ENCODE results near the gene JAML.

JAML gene

DNA sequence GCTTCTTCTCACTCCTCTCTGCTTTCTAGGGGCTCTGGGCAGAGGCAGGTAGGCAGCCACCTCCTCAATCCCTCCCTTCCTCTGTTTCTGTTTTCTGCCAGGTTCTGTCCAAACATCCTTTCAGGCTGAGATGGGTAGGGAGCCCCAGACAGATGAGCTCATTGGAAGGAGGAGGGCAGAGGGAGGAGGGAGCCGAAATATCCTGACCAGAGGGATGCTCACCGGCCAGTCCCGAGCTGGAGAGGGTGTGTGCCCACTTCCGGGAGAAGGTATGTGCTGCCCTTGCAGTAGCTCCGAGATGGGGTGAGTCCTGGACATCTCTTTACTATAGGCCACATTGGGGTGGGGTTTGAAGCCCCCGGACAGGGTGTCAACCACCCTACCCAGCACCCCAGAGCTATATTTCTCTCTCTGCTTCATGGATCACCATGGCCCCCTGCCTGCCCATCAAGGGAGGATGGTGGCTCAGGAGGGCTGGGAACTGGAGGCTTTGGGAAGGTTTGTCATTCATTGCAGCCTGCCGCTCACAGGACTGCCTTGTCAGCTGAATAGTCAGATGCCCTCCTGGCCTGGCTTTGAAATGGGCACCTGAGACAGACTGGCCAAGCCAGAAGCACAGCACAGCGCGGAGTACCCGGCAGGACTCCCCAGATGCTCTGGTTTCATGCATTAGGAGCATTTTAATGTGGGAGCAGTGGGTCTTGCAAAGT is 67.5 kb downstream of the JAML start:
- no peak for DNase-seq (ENCODE audit: low read depth)
- TF ChIP-seq, protein P1, sequence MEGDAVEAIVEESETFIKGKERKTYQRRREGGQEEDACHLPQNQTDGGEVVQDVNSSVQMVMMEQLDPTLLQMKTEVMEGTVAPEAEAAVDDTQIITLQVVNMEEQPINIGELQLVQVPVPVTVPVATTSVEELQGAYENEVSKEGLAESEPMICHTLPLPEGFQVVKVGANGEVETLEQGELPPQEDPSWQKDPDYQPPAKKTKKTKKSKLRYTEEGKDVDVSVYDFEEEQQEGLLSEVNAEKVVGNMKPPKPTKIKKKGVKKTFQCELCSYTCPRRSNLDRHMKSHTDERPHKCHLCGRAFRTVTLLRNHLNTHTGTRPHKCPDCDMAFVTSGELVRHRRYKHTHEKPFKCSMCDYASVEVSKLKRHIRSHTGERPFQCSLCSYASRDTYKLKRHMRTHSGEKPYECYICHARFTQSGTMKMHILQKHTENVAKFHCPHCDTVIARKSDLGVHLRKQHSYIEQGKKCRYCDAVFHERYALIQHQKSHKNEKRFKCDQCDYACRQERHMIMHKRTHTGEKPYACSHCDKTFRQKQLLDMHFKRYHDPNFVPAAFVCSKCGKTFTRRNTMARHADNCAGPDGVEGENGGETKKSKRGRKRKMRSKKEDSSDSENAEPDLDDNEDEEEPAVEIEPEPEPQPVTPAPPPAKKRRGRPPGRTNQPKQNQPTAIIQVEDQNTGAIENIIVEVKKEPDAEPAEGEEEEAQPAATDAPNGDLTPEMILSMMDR (conservative IDR thresholded peaks at IDR 0.05; ENCODE audit: control insufficient read depth, insufficient read depth, low read depth, low read length): no peak

DNA sequence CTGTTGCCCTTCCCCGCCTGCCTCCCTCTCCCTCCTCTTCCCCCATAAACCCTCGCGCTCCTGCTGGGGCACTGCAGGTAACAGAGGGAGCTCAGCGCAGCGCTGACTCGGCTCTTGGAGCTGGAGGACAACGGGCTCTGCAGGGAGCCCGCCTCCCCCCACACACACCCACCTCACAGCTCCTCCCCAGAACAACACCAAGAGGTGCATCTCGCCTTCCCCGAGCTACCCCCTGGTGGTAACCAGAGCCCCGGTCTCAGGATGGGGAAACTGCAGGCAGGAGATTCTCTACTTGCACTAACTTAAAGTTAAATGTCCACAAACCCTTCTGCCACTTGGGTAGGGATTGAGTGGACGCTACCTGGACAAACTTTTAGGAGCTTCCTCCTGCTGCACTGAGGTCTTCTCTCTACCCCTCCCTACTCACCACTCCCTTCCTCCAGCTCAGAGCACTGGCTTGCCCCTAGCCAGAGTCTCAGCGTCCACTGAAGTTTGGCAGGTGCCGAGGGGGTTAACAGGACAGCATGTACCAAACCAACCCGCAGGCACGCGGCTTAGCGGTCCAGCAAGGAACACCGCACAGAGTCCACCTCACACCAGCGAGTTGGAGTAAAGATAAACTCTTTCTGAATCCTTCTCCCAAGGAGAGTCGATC is 68.2 kb downstream of the JAML start:
- DNase-seq (ENCODE audit: low read depth): no peak
- TF ChIP-seq, protein P1 (conservative IDR thresholded peaks at IDR 0.05; ENCODE audit: control insufficient read depth, insufficient read depth, low read depth, low read length): no peak
- H3K4me3 ChIP-seq (ENCODE audit: control insufficient read depth, low read depth, low read length): no peak overlapping the region

More for the DNA sequence above, 67.5 kb downstream of the JAML start:
- H3K4me3 ChIP-seq (ENCODE audit: control insufficient read depth, low read depth, low read length): no peak overlapping the region

DNA sequence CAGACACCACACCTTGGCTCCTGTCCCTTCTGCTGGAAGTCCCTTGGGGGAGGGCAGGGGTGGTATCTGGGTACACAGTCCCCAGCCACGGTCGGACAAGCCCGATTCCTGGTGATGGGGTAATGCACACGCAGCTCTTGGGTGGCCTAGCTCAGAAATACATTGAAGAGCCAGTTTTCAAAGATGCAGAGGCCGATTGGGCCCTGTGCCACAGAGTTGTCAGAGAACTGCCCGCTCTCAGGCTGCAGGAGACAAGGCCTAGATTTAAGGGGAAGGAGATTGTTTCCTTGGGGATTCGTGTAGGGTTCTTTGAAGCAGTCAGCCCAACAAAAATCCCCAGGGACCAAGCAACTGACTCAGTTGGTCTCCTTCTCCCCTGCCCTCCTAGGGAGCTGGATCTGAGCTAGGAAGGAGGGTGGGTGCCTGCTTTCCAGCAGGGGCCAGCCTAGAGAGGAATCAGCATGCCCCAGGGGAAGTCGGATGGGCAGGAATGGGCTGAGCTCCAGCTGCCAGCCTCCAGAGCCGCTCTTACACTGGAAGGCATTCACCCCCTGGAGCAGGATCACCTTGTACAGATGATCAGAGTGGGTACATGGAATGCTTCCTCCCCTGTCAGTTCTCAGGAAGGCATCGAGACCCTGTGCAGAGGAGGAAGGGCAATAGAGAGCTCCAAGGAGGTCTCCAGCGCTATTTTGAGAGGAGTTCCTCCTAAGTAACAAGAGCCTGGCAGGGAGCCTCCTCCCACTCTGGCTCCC is 68.9 kb downstream of the JAML start:
- H3K4me3 ChIP-seq (ENCODE audit: control insufficient read depth, low read depth, low read length): no peak overlapping the region
- DNase-seq (ENCODE audit: low read depth): no peak
- TF ChIP-seq, protein P1 (conservative IDR thresholded peaks at IDR 0.05; ENCODE audit: control insufficient read depth, insufficient read depth, low read depth, low read length): no peak

DNA sequence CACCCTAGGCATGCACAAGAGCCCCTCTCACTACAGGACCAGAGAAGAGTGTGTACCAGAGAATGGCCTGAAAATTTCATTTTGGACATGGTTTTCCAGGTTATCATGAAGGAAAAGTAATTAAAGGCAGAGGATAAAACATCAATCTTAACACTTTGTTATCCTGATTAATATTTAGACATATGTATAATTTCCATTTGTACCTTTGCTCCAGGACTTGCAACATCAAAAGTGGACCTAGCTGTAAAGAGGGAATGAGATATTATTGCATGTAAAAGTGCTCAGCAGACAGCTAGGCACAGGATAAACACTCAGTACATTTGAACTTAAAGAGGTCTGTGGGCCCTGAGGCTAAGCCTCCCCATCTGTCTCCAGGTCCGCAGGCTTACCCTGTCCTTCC is 70.2 kb downstream of the JAML start:
- TF ChIP-seq, protein P1 (conservative IDR thresholded peaks at IDR 0.05; ENCODE audit: control insufficient read depth, insufficient read depth, low read depth, low read length): no peak
- DNase-seq (ENCODE audit: low read depth): no peak
- no peak overlapping the region for H3K4me3 ChIP-seq (ENCODE audit: control insufficient read depth, low read depth, low read length)

DNA sequence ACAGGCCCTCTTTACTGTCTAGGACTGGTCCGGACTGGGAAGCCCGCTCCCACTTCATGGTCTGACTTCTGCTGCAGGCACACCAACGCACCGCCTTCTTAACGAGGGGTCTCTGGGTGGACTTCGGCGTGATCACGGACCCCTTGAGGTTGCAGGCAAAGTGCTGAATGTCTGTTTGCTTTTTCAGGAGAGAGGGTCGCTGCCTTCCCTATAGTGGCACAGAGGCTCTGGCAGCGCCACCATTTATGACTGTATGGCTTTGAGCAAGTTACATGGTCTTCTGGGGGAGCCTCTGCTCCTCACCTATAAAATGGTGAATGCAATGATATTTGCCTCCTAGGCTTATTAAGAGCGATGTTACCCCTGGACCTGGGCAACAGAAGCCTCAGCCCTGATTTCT is 70.8 kb downstream of the JAML start:
- H3K4me3 ChIP-seq (ENCODE audit: control insufficient read depth, low read depth, low read length): no peak overlapping the region
- no peak for DNase-seq (ENCODE audit: low read depth)
- TF ChIP-seq, protein P1 (conservative IDR thresholded peaks at IDR 0.05; ENCODE audit: control insufficient read depth, insufficient read depth, low read depth, low read length): no peak

DNA sequence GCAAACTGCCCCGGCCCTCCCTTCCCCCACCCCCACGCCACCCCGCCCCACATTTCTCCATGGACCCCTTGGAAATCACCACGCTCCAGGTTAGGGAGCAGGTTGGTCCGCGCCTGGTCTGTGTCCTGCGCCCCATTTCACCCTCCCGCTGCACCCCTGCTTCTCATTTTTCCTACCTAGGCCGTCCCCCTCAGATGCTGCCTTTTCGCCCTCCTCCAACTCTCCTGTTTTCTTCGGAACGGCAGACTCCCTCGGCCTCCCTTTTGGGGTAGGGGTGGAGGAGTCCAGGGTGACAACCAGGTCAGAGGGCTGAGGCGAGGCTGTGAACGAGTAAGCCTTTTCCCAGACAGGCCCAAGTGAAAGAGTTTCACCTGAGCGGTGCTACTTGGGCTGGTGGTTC is 71.3 kb downstream of the JAML start:
- TF ChIP-seq, protein P1 (conservative IDR thresholded peaks at IDR 0.05; ENCODE audit: control insufficient read depth, insufficient read depth, low read depth, low read length): no peak
- no peak for DNase-seq (ENCODE audit: low read depth)
- H3K4me3 ChIP-seq (ENCODE audit: control insufficient read depth, low read depth, low read length): no peak overlapping the region
